ENCODE data around the gene LRMDA. TPM values are rescaled to one million over a fixed set of nuclear protein-coding genes. Genes with fewer than 3 reads are reported as not detected.

The LRMDA gene
- total RNA-seq, 2 experiments from 2014 or later = not detected

GRCh38 chr10:75730847-75731246, 299.4 kb downstream of the LRMDA start:
- POLR2A ChIA-PET = no interaction called here
- peaks cover 0 to 2% of the 10 kb centered on the region in 2 experiments for H3K27me3 ChIP-seq (ENCODE audit: control insufficient read depth in 1 of 2, insufficient read depth in 2 of 2, low read length in 2 of 2)
- ATAC-seq (ENCODE audit: poor library complexity) (no peak), DNase-seq (no peak)
- H3K4me1 Mint-ChIP-seq (ENCODE audit: low read depth) = no peaks in the 10 kb centered on the region
- peaks cover 14% of the 10 kb centered on the region for H3K27me3 Mint-ChIP-seq
- H3K36me3 ChIP-seq (ENCODE audit: insufficient read depth, low read length) = no peaks in the 10 kb centered on the region
- no peaks in the 10 kb centered on the region for H3K36me3 Mint-ChIP-seq (ENCODE audit: low read depth)
- no peaks in the 10 kb centered on the region for H3K9me3 ChIP-seq (ENCODE audit: control insufficient read depth in 1 of 2, insufficient read depth in 1 of 2, low read length in 2 of 2)
- no peak overlapping the region for H3K27ac ChIP-seq (ENCODE audit: low read depth in 1 of 2, low read length in 2 of 2)
- CTCF ChIA-PET = no interaction called here
- no peak for TF ChIP-seq CTCF (IDR thresholded peaks at IDR 0.05)
- H3K4me3 ChIP-seq (ENCODE audit: low read length) = no peak overlapping the region
- no peaks in the 10 kb centered on the region for H3K4me1 ChIP-seq (ENCODE audit: insufficient read depth, low read length)
- H3K9me3 Mint-ChIP-seq = no peaks in the 10 kb centered on the region
- intact Hi-C loops (cut with DNase I, micrococcal nuclease) = no loop called here
- no peak overlapping the region for H3K4me3 Mint-ChIP-seq
- no peak overlapping the region for H3K27ac Mint-ChIP-seq

DNA sequence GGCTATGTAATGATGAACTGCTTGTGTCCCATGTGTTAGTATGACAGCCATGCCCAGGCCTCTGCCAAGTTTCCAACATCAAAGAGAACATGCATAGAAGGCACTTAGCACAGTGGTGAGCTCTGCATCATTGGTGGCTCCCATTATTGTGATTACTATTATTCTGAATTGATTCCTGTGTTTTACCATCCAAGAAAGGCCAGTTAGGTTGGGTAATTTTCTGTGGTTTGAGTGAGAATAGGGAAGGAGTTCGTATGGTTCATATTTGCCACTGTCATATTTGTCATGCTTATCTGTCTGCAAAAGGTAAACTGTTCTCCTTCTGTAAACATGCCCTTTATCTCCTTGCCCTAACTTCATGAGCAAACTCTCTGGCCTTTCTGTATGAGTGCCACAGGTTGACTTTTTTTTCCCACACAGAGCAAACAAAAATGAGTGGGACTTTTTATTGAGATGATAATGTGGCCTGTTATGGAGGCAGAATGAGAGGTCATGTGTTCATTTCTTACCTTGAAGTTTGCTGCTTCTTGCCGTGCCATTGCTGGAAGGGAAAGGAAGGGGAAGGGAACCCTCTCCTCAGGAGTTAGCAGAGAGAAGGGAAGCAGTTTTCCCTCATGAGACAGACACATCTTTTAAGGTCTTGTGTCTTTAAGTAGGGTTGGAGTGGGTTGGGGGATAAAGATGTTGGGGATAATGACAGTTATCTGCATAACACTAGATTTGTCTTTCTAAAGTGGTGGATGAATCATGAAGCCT, 301.9 kb downstream of the LRMDA start:
- Histone ChIP-seq H3K4me1 (ENCODE audit: insufficient read depth, low read length) (no peaks in the 10 kb centered on the region), H3K36me3 (ENCODE audit: insufficient read depth, low read length) (no peaks in the 10 kb centered on the region), H3K9me3 (ENCODE audit: control insufficient read depth in 1 of 2, insufficient read depth in 1 of 2, low read length in 2 of 2) (no peaks in the 10 kb centered on the region), H3K4me3 (ENCODE audit: low read length) (no peak overlapping the region), H3K27ac (ENCODE audit: low read depth in 1 of 2, low read length in 2 of 2) (no peak overlapping the region), H3K27me3 (ENCODE audit: control insufficient read depth in 1 of 2, insufficient read depth in 2 of 2, low read length in 2 of 2) (peaks cover 0 to 2% of the 10 kb centered on the region in 2 experiments)
- Mint-ChIP-seq H3K27me3 (peaks cover 14% of the 10 kb centered on the region), H3K9me3 (no peaks in the 10 kb centered on the region), H3K36me3 (ENCODE audit: low read depth) (no peaks in the 10 kb centered on the region), H3K27ac (no peak overlapping the region), H3K4me1 (ENCODE audit: low read depth) (no peaks in the 10 kb centered on the region), H3K4me3 (no peak overlapping the region)
- POLR2A ChIA-PET = no interaction called here
- ATAC-seq (ENCODE audit: poor library complexity) = no peak
- TF ChIP-seq CTCF (IDR thresholded peaks at IDR 0.05) = no peak
- intact Hi-C loops (cut with DNase I, micrococcal nuclease) = no loop called here
- CTCF ChIA-PET = no interaction called here
- DNase-seq = no peak

DNA sequence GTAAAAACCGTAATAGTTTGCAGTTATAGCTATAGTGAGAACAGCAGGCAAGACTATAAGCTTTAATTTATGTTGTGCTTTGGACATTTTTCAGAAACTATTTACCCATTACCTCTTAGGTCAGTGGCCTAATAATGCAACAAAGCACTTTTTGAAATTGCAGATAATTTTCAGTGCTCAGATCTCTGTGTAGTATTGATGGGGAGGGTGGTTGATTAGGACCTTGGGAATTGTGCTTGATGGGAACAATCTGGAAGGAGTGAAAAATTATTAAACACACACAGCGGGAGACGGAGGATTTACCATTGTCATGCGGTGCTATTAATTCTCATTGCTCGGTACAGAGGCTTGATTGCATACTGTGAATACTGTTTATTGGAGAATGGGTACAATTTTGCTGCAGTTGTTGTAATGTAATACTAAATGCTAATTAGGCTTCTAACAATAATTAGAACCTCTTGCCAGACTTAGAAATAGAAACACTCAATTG, 304.8 kb downstream of the LRMDA start:
- no peak for TF ChIP-seq CTCF (IDR thresholded peaks at IDR 0.05)
- no peak for ATAC-seq (ENCODE audit: poor library complexity)
- Histone ChIP-seq H3K27ac (ENCODE audit: low read depth in 1 of 2, low read length in 2 of 2) (no peak overlapping the region), H3K27me3 (ENCODE audit: control insufficient read depth in 1 of 2, insufficient read depth in 2 of 2, low read length in 2 of 2) (no peaks in the 10 kb centered on the region), H3K4me1 (ENCODE audit: insufficient read depth, low read length) (no peaks in the 10 kb centered on the region), H3K4me3 (ENCODE audit: low read length) (no peak overlapping the region), H3K36me3 (ENCODE audit: insufficient read depth, low read length) (no peaks in the 10 kb centered on the region), H3K9me3 (ENCODE audit: control insufficient read depth in 1 of 2, insufficient read depth in 1 of 2, low read length in 2 of 2) (peaks cover 0 to 4% of the 10 kb centered on the region in 2 experiments)
- H3K4me3 Mint-ChIP-seq = no peak overlapping the region
- ChIA-PET CTCF (no interaction called here), POLR2A (no interaction called here)
- peaks cover 9% of the 10 kb centered on the region for H3K27me3 Mint-ChIP-seq
- no peak overlapping the region for H3K27ac Mint-ChIP-seq
- no peaks in the 10 kb centered on the region for H3K4me1 Mint-ChIP-seq (ENCODE audit: low read depth)
- H3K36me3 Mint-ChIP-seq (ENCODE audit: low read depth) = no peaks in the 10 kb centered on the region
- no peaks in the 10 kb centered on the region for H3K9me3 Mint-ChIP-seq
- no peak for DNase-seq
- intact Hi-C loops (cut with DNase I, micrococcal nuclease) = no loop called here
